IMR-90 (cell line): ENCODE measurements around the gene CCDC88C. TPM values are rescaled to one million over a fixed set of nuclear protein-coding genes. Genes with fewer than 3 reads are reported as not detected.

Experiments
- ATAC-seq: fragments of 200-7000 bp; cut with Tn5 transposase; 2 replicates; pipeline ENCODE4 v1.9.1; 2020; ENCODE audit warnings: low read depth, mild to moderate bottlenecking, moderate library complexity
- BruUV-seq: library from RNA; stranded (reverse); fragments of 400-500 nt; replicated peaks from 2 replicates; lab custom pipeline; 2021; lab: Mats Ljungman, UMichigan
- CTCF ChIA-PET: fragments of 300-600 bp; formaldehyde crosslinking; extraction: SDS; loops from one replicate; lab custom pipeline; 2021; ENCODE audit warnings: antibody characterized with exemption; lab: Yijun Ruan, JAX
- POLR2A ChIA-PET: fragments of 300-600 bp; sonication (Branson Sonifier 250); formaldehyde crosslinking; loops from one replicate; lab custom pipeline; 2022; ENCODE audit warnings: antibody characterized with exemption; ENCODE audit not compliant: unreplicated experiment; lab: Charles Lee
- DNase-seq: peaks from one replicate; pipeline ENCODE4 v3.0.0; 2013
- H2AFZ ChIP-seq: replicated peaks from 2 replicates; pipeline ENCODE3; 2013; ENCODE audit warnings: low read length, mild to moderate bottlenecking; ENCODE audit not compliant: poor library complexity
- H2AK5ac ChIP-seq: 2 replicates; pipeline ENCODE4 v1.6.1; 2013; ENCODE audit warnings: low read depth, low read length, inconsistent platforms
- H2AK9ac ChIP-seq: replicated peaks from 2 replicates; pipeline ENCODE3; 2013; ENCODE audit warnings: mild to moderate bottlenecking, low read depth, low read length, moderate library complexity; ENCODE audit not compliant: poor library complexity
- H2BK120ac ChIP-seq: 2 replicates; pipeline ENCODE4 v1.6.1; 2013; ENCODE audit warnings: low read depth, low read length, inconsistent platforms
- H2BK15ac ChIP-seq: 3 replicates; pipeline ENCODE4 v1.6.1; 2013; ENCODE audit warnings: low read depth, low read length, inconsistent platforms
- H2BK20ac ChIP-seq: 2 replicates; pipeline ENCODE4 v1.6.1; 2013; ENCODE audit warnings: low read depth, mild to moderate bottlenecking, inconsistent platforms, low read length, moderate library complexity
- H2BK5ac ChIP-seq: 2 replicates; pipeline ENCODE4 v1.6.1; 2013; ENCODE audit warnings: mild to moderate bottlenecking, low read depth, low read length, inconsistent platforms; ENCODE audit not compliant: poor library complexity, severe bottlenecking
- H3K14ac ChIP-seq: replicated peaks from 2 replicates; pipeline ENCODE4 v1.6.1; 2013; ENCODE audit warnings: low read depth, low read length, inconsistent platforms
- H3K18ac ChIP-seq: 2 replicates; pipeline ENCODE4 v1.6.1; 2013; ENCODE audit warnings: low read depth, low read length, control low read depth
- H3K23ac ChIP-seq: 2 replicates; pipeline ENCODE4 v1.6.1; 2013; ENCODE audit warnings: low read depth, low read length, inconsistent platforms
- H3K27ac ChIP-seq: 2 replicates; pipeline ENCODE4 v1.5.1; 2013; ENCODE audit warnings: mild to moderate bottlenecking, control low read depth, low read length; ENCODE audit not compliant: insufficient read depth
- H3K27me3 ChIP-seq: 2 replicates; pipeline ENCODE4 v1.6.1; 2013; ENCODE audit warnings: low read length; ENCODE audit not compliant: control insufficient read depth, insufficient read depth
- H3K36me3 ChIP-seq: 2 replicates; pipeline ENCODE4 v1.6.1; 2013; ENCODE audit warnings: low read length, mixed read lengths; ENCODE audit not compliant: control insufficient read depth, insufficient read depth
- H3K4ac ChIP-seq: 2 replicates; pipeline ENCODE4 v1.6.1; 2013; ENCODE audit warnings: low read depth, low read length, inconsistent platforms
- H3K4me1 ChIP-seq: 2 replicates; pipeline ENCODE4 v1.6.1; 2013; ENCODE audit warnings: low read length, mixed read lengths; ENCODE audit not compliant: control insufficient read depth, insufficient read depth
- H3K4me2 ChIP-seq: 2 replicates; pipeline ENCODE4 v1.6.1; 2013; ENCODE audit warnings: low read depth, mild to moderate bottlenecking, control low read depth, low read length, moderate library complexity
- H3K4me3 ChIP-seq: 2 replicates; pipeline ENCODE4 v1.5.1; 2013; ENCODE audit warnings: low read depth, mild to moderate bottlenecking, control low read depth, low read length, moderate library complexity; ENCODE audit not compliant: insufficient read depth
- H3K56ac ChIP-seq: 2 replicates; pipeline ENCODE4 v1.6.1; 2013; ENCODE audit warnings: low read length, inconsistent platforms; ENCODE audit not compliant: insufficient read depth; ENCODE audit errors: extremely low read depth
- H3K79me1 ChIP-seq, 2 experiments: 2 replicates each; pipeline ENCODE4 v1.6.1; 2013; ENCODE audit warnings: low read length in 2 of 2, inconsistent platforms in 1 of 2, low read depth in 1 of 2
- H3K9ac ChIP-seq: 2 replicates; pipeline ENCODE4 v1.6.1; 2013; ENCODE audit warnings: low read depth, low read length, control low read depth
- H3K9me1 ChIP-seq: 2 replicates; pipeline ENCODE4 v1.6.1; 2013; ENCODE audit warnings: low read length, inconsistent platforms; ENCODE audit not compliant: insufficient read depth
- H3K9me3 ChIP-seq: 2 replicates; pipeline ENCODE4 v1.6.1; 2013; ENCODE audit warnings: low read length; ENCODE audit not compliant: control insufficient read depth, insufficient read depth
- H4K20me1 ChIP-seq: 2 replicates; pipeline ENCODE4 v1.6.1; 2013; ENCODE audit warnings: low read length, inconsistent platforms; ENCODE audit not compliant: insufficient read depth
- H4K5ac ChIP-seq: 2 replicates; pipeline ENCODE4 v1.6.1; 2013; ENCODE audit warnings: mild to moderate bottlenecking, low read depth, low read length, control low read depth
- H4K8ac ChIP-seq, 2 experiments: 2 replicates each; pipeline ENCODE4 v1.6.1; 2013; ENCODE audit warnings: low read depth in 2 of 2, low read length in 2 of 2, control low read depth in 1 of 2, inconsistent platforms in 1 of 2
- H4K91ac ChIP-seq: 2 replicates; pipeline ENCODE4 v1.6.1; 2013; ENCODE audit warnings: low read depth, low read length, inconsistent platforms; ENCODE audit not compliant: insufficient read depth
- BHLHE40 ChIP-seq: fragments of 150-350 bp; IDR thresholded peaks from 2 replicates; pipeline ENCODE4 v1.6.1; 2016; ENCODE audit warnings: mild to moderate bottlenecking, low read depth, low read length
- CHD1 ChIP-seq: IDR thresholded peaks from 2 replicates; pipeline ENCODE4 v1.6.1; 2012; ENCODE audit warnings: low read depth, low read length, improper control_type of control experiment
- FOS ChIP-seq: fragments of 150-350 bp; IDR thresholded peaks from 2 replicates; pipeline ENCODE4 v1.6.1; 2016; ENCODE audit warnings: low read depth, low read length
- MAZ ChIP-seq: IDR thresholded peaks from 2 replicates; pipeline ENCODE4 v1.6.1; 2012; ENCODE audit warnings: low read depth, mild to moderate bottlenecking, low read length, improper control_type of control experiment, moderate library complexity, borderline replicate concordance
- MXI1 ChIP-seq: IDR thresholded peaks from 2 replicates; pipeline ENCODE4 v1.6.1; 2012; ENCODE audit warnings: low read depth, mild to moderate bottlenecking, low read length, moderate library complexity, borderline replicate concordance
- NFE2L2 ChIP-seq: fragments of 150-350 bp; IDR thresholded peaks from 2 replicates; pipeline ENCODE4 v1.6.1; 2016; ENCODE audit warnings: low read depth, mild to moderate bottlenecking, low read length
- POLR2A ChIP-seq: IDR thresholded peaks from 2 replicates; pipeline ENCODE4 v1.6.1; 2012; ENCODE audit warnings: mild to moderate bottlenecking, low read depth, low read length
- RAD21 ChIP-seq: IDR thresholded peaks from 2 replicates; pipeline ENCODE4 v1.6.1; 2012; ENCODE audit warnings: low read length, improper control_type of control experiment
- RCOR1 ChIP-seq: IDR thresholded peaks from 2 replicates; pipeline ENCODE4 v1.6.1; 2012; ENCODE audit warnings: mild to moderate bottlenecking, low read length, improper control_type of control experiment; ENCODE audit not compliant: insufficient replicate concordance
- RFX5 ChIP-seq: IDR thresholded peaks from 2 replicates; pipeline ENCODE4 v1.8.0; 2012; ENCODE audit warnings: low read depth, mild to moderate bottlenecking, low read length, moderate library complexity
- WGBS, 2 experiments: methylation state at CpG; one replicate each; pipeline versions ENCODE4 v1.1.5 to v1.1.7; 2013; ENCODE audit warnings: missing lambda C conversion rate in 2 of 2; ENCODE audit not compliant: insufficient read length in 1 of 2; ENCODE audit errors: extremely low coverage in 2 of 2; 5-methylcytosine and 5-hydroxymethylcytosine counted together
- dilution Hi-C: fragments of 300-500 bp; cut with HindIII; formaldehyde crosslinking; loops from one replicate; pipeline ENCODE4 v1.14.3; 2018; ENCODE audit warnings: low sequenced_read_pairs; ENCODE audit not compliant: unreplicated experiment
- in situ Hi-C: fragments of 300-500 bp; cut with MboI; formaldehyde crosslinking; loops from 3 replicates; pipeline ENCODE4 v1.14.3; 2019; ENCODE audit warnings: low sequenced_read_pairs, inconsistent platforms, mixed read lengths
- intact Hi-C: fragments of 100-400 bp; cut with micrococcal nuclease; formaldehyde crosslinking; loops from 2 replicates; pipeline ENCODE4 v1.10.0; 2022
- polyA plus RNA-seq, 3 experiments: library from polyadenylated mRNA; depleted of rRNA; stranded (reverse); fragments of >200 nt; gene quantifications; 2 replicates each; pipeline ENCODE4 v1.2.3, GENCODE V29; 2012; ENCODE audit warnings: low replicate concordance in 1 of 3
- total RNA-seq: library from RNA; depleted of rRNA; stranded (reverse); fragments of >200 nt; gene quantifications from 2 replicates; pipeline ENCODE4 v1.2.3, GENCODE V29; 2012
- TF ChIP-seq, protein P1 (sequence below): conservative IDR thresholded peaks from 2 replicates; pipeline ENCODE4 v1.5.1; 2012; ENCODE audit warnings: mild to moderate bottlenecking, low read depth, low read length, improper control_type of control experiment
- TF ChIP-seq, protein P2 (sequence below): fragments of 150-350 bp; IDR thresholded peaks from 2 replicates; pipeline ENCODE4 v1.6.1; 2017; ENCODE audit warnings: mild to moderate bottlenecking, antibody characterized with exemption, low read length, low read depth

The CCDC88C gene
- total and polyA plus RNA-seq, 2 of the 4 experiments (the other 2 are of a cell fraction), result 0.17 to 0.18 TPM

DNA sequence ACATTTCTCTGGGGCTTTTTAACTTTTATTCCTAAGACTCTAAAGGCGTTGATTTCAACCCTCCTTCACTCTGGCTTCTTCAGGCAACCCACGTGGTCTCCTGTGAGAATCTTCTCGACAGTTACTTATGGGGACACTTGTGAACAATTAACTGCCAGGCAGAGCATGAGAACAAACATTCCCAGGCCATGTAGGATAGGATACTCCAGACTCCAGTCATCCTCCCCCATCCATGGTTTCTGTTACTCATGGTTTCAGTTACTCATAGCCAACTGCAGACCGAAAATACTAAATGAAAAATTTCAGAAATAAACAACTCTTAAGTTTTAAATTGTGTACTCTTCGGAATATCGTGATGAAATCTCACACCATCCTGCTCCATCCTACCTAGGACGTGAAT, 192.6 kb downstream of the CCDC88C start:
- intact Hi-C loops (no loop called here), in situ Hi-C loops (no loop called here), dilution Hi-C loops (no loop called here)
- Histone ChIP-seq H3K56ac (no peak overlapping the region), H4K8ac (no peak overlapping the region), H3K9me3 (peaks cover 3% of the 10 kb centered on the region; the same call in 1 of the 2 replicates), H2AK5ac (0 out of 2 replicates have a peak overlapping the region, but pooled peaks have one; percentile 13), H2BK20ac (no peak overlapping the region), H2AFZ (no peak overlapping the region), H3K18ac (no peak overlapping the region), H3K4me1 (peaks cover 6% of the 10 kb centered on the region), H3K9ac (no peak overlapping the region), H2AK9ac (no peak overlapping the region), H3K4ac (peak overlapping the region; percentile 41; the same call in 1 of the 2 replicates), H4K5ac (no peak overlapping the region), H3K4me2 (no peak overlapping the region), H3K4me3 (no peak overlapping the region), H3K27ac (no peak overlapping the region), H3K9me1 (peaks cover 27% of the 10 kb centered on the region), H4K91ac (no peak overlapping the region), H2BK5ac (no peak overlapping the region), H4K20me1 (no peaks in the 10 kb centered on the region), H3K14ac (0 out of 2 replicates have a peak overlapping the region, but pooled peaks have one; percentile 9), H3K23ac (no peak overlapping the region), H3K27me3 (no peaks in the 10 kb centered on the region), H2BK120ac (no peak overlapping the region), H3K79me1 (peaks cover 0 to 4% of the 10 kb centered on the region in 2 experiments; a peak in 1 of 4 replicates), H3K36me3 (peaks cover 1% of the 10 kb centered on the region; the same call in 1 of the 2 replicates), H2BK15ac (no peak overlapping the region)
- ATAC-seq (peak; percentile 42; the same call in 1 of the 2 replicates), DNase-seq (peak; percentile 67)
- ChIA-PET CTCF (no interaction called here), POLR2A (no interaction called here)
- WGBS, 2 experiments, result no CpG with 5 or more reads among the region's 7 CpGs
- TF ChIP-seq POLR2A (no peak), NFE2L2 (no peak), BHLHE40 (no peak), RCOR1 (no peak), FOS (no peak), RAD21 (no peak), MAZ (no peak), RFX5 (no peak), MXI1 (no peak), CHD1 (no peak)
- TF ChIP-seq, protein P1, sequence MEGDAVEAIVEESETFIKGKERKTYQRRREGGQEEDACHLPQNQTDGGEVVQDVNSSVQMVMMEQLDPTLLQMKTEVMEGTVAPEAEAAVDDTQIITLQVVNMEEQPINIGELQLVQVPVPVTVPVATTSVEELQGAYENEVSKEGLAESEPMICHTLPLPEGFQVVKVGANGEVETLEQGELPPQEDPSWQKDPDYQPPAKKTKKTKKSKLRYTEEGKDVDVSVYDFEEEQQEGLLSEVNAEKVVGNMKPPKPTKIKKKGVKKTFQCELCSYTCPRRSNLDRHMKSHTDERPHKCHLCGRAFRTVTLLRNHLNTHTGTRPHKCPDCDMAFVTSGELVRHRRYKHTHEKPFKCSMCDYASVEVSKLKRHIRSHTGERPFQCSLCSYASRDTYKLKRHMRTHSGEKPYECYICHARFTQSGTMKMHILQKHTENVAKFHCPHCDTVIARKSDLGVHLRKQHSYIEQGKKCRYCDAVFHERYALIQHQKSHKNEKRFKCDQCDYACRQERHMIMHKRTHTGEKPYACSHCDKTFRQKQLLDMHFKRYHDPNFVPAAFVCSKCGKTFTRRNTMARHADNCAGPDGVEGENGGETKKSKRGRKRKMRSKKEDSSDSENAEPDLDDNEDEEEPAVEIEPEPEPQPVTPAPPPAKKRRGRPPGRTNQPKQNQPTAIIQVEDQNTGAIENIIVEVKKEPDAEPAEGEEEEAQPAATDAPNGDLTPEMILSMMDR, result no peak
- TF ChIP-seq, protein P2, sequence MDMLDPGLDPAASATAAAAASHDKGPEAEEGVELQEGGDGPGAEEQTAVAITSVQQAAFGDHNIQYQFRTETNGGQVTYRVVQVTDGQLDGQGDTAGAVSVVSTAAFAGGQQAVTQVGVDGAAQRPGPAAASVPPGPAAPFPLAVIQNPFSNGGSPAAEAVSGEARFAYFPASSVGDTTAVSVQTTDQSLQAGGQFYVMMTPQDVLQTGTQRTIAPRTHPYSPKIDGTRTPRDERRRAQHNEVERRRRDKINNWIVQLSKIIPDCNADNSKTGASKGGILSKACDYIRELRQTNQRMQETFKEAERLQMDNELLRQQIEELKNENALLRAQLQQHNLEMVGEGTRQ, result no peak
- no TSS peak for BruUV-seq
